ENCODE data around the gene C21orf58.
"Not testable (repeated sequence)": the region's sequence is repeated elsewhere in the genome, so short reads cannot be mapped to it uniquely, and the experiment has no call there.

C21orf58 gene

GRCh38 chr21:46323710-46324389 is at the start of gene C21orf58, which contains the start of gene PCNT:
Gene C21orf58 (minus strand): TSS chr21:46323870. CDS start chr21:46322738, 1,132 bp downstream.
Gene PCNT (plus strand): TSS chr21:46324156. CDS start chr21:46324229, 73 bp downstream.
- DNase-seq, result peak; percentile 83

- DNase-seq, result not testable (repeated sequence)
Measured at GRCh38 chr21:46372947-46373346, 49.3 kb upstream of the C21orf58 start.

DNA sequence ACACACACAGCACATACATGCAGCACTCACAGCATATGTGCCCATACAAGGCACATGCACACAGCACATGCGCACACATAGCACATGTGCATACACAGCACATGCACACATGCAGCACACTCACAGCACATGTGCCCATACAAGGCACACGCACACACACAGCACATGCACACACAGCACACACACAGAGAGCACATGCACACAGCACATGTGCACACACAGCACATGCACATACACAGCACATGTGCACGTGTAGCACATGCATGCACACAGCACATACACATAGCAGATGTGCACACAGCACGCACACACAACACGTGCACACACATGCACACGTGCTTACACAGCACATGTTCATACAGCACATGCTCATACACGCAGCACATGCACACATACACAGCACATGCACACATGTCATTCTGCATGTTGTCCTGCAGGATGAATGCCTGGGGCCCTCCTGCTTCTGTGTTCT is 48.4 kb upstream of the C21orf58 start:
- no peak for DNase-seq

DNA sequence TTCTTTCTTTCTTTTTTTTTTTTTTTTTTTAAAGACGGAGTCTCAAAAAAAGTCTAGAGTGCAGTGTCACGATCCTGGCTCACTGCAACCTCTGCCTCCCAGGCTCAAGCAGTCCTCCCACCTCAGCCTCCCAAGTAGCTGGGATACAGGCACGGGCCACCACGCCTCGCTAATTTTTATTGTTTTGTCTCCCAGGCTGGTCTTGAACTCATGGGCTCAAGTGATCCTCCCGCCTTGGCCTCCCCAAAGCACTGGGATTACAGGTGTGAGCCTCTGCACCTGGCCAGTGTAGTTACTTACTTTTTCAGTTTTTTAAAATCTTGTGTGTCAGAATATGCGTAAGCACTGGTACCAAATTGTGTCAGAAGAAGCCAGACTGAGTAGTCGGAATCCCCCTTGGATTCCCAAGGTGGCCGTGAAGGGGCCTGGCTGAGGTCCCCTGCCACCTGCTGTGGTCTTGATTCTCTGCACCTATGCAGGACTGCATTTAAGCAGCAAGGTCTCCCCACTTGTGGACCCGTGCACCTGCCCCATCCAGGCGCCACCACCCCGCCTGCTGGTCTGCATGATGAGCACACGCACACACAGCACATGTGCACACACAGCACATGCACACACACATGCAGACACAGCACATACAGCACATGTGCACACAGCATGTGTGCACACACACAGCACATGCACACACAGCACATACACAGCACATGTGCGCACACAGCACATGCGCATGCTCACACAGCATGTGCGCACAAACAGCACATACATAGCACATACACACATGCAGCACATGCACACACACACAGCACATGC is 47.7 kb upstream of the C21orf58 start:
- no peak for DNase-seq

DNA sequence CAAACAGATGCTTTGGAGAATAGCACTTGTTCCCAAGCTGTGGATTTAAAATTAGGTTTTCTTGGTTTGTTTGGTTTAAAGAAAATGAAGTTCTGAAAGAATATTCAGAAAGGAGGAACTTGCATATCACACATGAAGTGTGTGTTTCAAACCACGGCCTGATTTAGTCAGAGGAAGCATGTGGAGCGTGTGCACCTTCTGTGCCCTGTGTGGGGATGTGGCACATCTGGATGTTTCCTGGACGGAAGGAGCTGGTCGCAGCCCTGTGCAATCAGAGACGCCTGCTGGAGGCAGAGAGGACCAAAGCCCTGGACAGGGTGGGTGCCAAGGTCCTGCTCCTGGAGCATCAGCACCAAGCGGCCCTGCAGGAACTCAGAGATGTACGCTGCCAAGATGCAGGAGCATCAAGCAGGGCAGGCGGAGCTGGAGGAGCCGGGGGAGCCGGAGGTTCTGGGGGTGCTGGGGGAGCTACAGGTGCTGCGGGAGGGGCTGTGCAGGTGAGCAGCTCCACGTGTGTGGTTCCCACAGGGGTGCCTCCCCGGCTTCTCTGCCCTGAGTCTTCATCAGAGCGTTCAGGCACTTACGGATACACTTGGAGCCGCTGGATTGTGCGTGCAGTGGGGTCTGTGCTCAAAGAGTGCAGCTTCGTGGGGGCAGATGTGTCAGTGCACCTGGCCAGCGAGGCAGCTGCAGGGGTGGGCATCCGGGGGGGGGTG is 46.0 kb upstream of the C21orf58 start:
- DNase-seq, result no peak

DNA sequence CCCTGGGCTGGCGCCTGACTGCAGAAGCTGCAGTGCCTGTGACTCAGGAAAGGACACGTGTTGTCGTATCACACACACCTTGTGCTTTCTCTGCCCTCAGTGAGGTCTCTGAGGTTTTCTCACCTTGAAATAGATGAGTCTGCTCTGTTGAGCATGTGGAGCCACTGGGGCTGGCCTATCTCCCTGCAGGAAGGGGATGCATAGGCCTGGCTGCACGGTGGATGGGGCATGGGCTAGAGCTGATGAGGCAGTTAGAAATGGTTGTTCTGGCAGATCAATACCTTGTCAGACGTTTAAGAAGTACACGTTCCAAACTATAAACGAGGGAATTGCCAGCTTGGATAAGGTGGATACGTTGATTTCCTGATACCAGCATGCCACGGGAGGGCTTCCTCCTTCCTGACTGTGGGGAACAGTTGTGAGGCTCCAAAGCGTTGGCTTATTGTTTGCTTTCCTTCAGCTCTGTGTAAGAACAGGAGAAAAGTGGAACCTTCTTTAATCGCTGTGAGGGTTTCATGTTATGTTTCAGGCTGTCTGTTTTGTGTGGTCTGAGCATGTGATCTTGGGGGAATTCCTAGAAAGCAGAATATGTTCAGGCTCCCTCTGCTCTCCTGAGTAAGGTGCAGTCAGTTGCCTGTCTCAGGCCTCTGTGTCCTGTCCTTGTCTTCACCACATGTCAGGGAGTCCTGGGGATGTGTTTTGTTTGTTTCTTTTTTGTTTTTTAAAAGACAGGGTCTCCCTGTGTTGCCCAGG is 45.0 kb upstream of the C21orf58 start:
- DNase-seq, result no peak

DNA sequence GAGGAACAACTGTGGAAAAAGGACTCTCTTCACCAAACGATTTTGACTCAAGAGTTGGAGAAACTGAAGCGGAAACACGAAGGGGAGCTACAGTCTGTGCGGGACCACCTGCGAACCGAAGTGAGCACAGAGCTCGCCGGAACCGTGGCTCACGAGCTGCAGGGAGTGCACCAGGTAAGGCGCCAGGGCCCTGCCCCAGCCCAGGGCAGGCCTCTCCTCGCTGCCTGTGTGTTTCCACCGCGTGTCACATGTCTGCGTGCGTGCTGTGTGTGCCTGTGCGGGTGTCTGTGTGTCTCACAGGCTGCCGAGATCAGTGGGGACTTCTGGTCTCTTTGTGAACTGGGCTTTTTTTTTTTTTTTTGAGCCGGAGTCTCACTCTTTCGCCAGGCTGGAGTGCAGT is 43.3 kb upstream of the C21orf58 start:
- no peak for DNase-seq

GRCh38 chr21:46366561-46366960 is 42.9 kb upstream of the C21orf58 start:
- no peak for DNase-seq

DNA sequence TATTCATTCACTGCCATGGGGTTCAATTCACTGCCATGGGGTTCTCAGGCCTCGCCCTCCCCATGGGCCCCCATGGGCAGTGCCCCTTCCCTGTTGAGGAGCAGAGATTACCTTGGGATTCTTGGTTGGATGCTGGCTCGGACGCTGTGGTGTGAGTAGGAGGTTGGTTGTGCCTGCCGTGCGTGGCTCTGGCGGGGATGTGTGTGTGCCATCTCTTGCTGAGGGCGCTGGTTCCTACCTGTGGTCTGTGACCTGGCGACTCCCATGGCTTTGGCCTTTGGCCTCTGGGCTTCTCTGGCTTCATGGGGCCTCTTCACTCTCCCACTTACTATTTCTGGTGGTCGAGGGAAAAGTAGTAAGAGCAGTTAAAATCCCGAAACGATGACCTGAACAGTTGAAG is 42.4 kb upstream of the C21orf58 start:
- no peak for DNase-seq

DNA sequence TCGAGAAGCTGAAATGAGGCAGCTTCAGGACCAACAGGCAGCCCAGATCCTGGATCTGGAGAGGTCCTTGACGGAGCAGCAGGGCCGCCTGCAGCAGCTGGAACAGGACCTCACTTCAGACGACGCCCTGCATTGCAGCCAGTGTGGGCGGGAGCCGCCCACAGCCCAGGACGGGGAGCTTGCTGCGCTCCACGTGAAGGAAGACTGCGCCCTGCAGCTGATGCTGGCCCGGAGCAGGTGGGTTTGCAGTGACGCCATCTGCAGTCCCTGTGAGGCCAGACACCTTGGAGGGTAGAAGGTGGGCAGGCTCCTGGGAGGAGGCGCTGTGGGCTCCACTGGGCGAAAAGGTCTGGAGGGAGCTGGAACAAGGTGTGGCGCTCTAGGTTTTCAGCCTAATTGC is 40.0 kb upstream of the C21orf58 start:
- DNase-seq, result no peak

- DNase-seq, result no peak
Measured at GRCh38 chr21:46362946-46363345, 39.3 kb upstream of the C21orf58 start.

DNA sequence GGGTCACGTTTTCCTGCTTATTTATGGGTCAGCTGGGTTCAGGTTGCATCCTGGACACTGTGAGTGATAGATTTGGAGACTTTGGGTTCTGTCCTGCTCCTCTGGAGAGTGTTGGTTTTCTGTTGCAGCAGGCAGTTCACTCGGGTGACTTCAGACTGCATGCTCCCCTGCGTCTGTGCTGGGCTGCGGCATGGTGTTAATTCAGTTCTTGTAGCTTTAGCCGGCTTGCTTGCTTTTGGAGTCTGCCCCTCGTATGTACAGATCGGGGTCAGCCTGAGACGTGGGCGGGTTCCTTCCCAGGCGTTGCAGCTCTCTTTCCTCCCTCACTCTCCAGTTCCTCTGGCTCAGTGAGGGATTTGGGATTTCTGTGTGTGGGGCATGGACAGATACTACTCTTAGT is 38.3 kb upstream of the C21orf58 start:
- DNase-seq, result no peak

DNA sequence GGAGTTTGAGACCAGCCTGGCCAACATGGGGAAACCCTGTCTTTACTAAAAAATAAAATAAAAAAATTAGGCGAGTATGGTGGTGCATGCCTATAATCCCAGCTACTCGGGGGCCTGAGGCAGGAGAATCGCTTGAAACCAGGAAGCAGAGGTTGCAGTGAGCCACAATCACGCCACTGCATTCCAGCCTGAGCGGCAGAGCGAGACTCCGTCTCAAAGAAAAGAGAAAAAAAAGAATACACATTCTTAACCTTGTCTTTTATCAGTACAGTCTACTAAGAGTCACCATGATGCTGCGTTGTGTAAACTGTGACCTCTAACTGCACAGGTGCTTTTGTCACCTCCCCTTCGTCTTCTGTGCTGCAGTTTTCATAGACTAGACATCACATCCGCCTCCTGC is 37.5 kb upstream of the C21orf58 start:
- DNase-seq, result no peak

DNA sequence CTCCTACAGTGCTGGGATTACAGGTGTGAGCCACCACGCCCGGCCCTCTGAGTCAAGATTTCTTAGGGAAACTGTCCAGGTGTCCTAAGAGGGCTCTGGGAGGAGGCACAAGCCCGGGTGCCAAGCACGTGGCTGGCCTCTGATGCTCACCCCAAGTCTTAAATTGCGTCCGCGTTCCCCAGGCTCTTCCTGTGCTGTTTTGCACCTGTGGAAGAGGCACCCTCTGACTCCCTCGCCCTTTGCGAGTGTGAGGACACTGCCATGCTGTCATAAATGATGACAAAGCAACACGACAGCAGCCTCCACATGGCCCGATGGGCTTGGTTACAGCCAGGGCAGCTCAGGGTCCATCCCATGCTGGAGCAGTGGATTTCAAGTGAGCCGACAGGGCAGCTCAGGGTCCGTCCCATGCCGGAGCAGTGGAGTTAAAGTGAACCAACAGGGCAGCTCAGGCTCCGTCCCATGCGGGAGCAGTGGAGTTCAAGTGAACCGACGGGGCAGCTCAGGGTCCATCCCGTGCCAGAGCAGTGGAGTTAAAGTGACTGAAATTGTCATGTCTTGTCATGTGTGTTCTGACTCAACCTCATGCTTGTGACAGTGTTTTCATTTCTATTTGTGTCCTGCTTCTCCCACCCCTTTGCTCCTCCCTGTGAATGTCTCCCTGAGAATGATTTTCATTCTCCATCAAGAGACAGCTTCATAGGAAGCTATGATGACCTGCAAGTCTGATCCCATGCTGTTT is 34.2 kb upstream of the C21orf58 start:
- DNase-seq, result no peak

DNA sequence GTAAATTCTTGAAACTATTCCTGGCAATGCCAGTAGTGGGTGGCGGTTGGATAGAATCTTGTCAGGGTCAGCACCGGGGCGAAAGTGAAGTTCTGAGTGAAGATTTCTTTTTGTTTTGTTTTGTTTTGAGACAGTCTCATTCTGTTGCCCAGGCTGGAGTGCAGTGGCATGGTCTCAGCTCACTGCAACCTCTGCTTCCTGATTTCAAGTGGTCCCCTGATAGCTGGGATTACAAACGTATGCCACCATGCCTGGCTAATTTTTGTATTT is 33.6 kb upstream of the C21orf58 start:
- no peak for DNase-seq

GRCh38 chr21:46356494-46357334 is 33.0 kb upstream of the C21orf58 start:
- DNase-seq, result no peak

DNA sequence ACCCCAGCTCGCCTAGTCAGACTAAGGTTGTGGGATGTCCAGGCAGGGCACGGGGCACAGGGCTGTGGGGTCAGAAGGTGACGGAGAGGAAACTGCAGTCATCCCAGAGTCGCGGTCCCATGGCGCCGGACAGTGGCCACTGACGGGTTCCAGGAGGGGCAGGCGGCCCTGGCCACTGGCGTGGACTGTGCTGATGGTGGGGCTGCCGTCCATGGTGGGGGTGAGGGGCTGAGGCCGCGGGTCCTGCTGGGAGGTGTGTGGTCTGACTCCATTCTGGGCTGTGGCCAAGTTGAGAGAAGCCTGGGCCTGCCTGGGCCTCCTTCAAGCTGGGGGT is 32.3 kb upstream of the C21orf58 start:
- no peak for DNase-seq

GRCh38 chr21:46355161-46356004 is 31.7 kb upstream of the C21orf58 start:
- DNase-seq, result no peak

DNA sequence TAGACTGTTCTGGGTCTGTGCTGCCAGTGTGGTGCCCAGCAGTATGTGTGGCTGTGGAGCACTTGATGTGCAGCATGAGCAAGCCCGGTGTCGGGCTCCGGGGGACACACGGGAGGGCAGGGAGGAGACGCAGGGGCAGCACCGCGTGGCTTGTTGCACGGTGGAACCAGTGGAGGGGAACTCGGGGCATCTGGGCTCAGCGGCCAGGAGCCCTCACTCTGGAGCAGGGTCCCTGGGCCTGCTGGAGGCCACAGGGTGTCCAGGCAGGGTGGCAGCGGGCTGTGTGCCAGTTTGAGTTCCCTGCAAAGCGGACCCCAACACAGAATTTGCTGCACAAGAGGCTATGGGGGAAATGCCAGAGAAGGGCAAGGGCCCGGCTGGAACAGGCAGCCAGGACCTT is 30.8 kb upstream of the C21orf58 start:
- DNase-seq, result no peak

DNA sequence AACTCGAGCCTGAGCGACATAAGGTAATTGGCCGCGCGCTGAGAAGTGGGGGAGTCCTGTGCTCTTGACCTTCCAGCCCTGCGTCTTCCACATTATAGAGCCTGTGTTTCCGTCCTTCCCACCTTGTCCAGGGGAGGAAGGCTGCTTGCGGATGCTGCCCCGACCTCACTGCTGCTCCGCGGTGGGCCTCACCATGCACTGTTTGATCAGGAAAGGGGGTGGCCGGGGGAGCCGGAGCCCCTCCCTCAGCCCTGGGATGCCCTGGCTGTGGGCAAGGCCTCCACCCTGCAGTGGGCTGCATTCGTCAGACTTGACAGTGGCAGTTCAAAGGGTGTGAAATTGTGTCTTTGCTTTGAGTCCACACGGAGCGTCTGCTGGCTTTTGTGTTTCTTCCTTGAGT is 30.4 kb upstream of the C21orf58 start:
- no peak for DNase-seq

- DNase-seq, result no peak
Measured at GRCh38 chr21:46352913-46353312, 29.2 kb upstream of the C21orf58 start.
